Frontal cortex (tissue), 4 donors: Measurements from ENCODE around the gene CXCR4. TPM values are rescaled to one million over a fixed set of nuclear protein-coding genes. Genes with fewer than 3 reads are reported as not detected.
"Not testable (repeated sequence)": the region's sequence is repeated elsewhere in the genome, so short reads cannot be mapped to it uniquely, and the experiment has no call there.

Experiments
- DNase-seq, 2 donors: peaks; one replicate each; pipeline ENCODE4 v3.0.0; 2012; ENCODE audit warnings: low spot score in 2 of 2
- FAIRE-seq: peaks from 2 replicates; lab custom pipeline; 2012; peaks lifted over from hg19 to GRCh38; lab: Jason Lieb, UNC
- total RNA-seq: library from RNA; depleted of rRNA; stranded (reverse); fragments of >200 nt; gene quantifications from one replicate; pipeline ENCODE4 v1.2.3, GENCODE V29; 2014
- donor health status: control.
- donor health status: control.
- donor health status: control.

Gene CXCR4
- total RNA-seq, 1 donor from 2014 or later: 68.5 TPM

- DNase-seq (no peak), FAIRE-seq (no peak)
Measured at GRCh38 chr2:136116151-136116812, 1.7 kb downstream of the CXCR4 start.

- FAIRE-seq: no peak
- no peak for DNase-seq
Measured at GRCh38 chr2:136115183-136115761, 2.7 kb downstream of the CXCR4 start.

DNA sequence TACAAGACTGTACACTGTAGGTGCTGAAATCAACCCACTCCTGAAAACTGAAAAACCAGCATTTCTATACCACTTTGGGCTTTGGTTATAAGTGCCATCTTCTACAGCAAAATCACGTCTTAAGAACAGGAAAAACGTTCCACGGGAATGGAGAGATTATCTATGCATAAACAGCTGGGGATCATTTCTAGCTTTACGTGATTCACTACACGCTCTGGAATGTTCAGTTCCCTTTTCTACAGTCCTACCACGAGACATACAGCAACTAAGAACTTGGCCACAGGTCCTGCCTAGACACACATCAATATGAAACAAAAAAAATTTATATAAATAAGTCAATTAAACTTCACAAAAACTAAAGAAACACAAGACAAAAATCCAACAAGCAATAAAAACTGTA lies 3.6 kb downstream of the CXCR4 start:
- DNase-seq (no peak), FAIRE-seq (no peak)

DNA sequence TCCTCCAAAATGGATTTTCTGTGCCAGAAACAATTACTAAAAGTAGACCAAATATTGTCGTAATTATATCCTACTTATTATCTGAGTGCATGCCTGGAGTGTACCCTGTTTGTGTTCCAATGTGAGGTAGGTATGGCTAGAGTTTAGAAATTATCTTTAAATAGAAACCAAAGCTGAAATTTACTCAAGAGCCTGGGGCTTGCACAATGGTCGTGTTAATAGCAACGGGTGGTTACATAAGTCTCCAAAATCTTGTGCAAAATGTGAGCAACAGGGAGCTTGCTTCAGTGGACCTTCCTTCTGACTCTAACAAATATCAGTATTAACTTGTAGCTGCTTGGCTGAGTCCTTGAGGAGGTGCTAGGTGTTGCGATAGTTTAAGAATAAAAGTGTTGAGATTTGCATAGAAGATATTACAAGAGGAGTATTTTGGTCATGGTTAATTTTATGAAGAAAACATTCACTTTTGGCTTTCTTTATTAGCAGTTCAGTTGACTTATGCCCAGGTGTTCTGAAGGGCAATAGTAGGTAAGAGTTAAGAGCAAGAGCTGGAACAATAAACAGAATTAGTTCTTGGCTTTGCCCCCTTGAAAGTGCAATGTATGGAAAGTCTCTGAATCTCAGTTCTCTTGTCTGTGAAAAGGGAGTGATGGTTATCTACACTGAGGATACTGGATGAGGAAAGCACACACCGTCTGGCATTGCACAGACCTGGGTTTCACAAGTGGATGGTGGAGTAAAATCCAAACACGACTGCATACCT lies 4.6 kb downstream of the CXCR4 start:
- DNase-seq: no peak
- no peak for FAIRE-seq

- no peak for FAIRE-seq
- DNase-seq: peak in 1 of 2 donors; percentile 54
Measured at GRCh38 chr2:136112317-136113208, 5.4 kb downstream of the CXCR4 start.

DNA sequence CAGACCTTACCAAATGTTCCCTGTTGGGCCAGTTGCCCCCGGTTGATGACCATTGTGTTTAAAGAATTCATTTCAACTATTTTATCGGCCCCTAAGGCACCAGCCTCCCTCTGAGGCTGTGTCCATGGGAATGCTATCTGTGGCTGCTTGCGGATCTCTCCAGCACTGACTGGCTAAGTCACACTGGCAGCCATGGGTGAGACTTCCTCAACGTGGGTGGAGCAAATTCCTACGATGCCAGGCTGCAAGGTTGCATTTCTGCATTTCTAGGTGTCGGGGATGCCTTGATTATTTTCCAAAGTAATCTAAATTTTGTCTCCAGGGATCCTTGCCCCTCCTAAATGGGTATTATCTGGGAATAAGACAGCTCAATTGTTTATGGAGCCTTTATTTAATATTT lies 6.2 kb downstream of the CXCR4 start:
- DNase-seq (no peak), FAIRE-seq (no peak)

GRCh38 chr2:136110526-136110925 lies 7.4 kb downstream of the CXCR4 start:
- DNase-seq (no peak), FAIRE-seq (no peak)

DNA sequence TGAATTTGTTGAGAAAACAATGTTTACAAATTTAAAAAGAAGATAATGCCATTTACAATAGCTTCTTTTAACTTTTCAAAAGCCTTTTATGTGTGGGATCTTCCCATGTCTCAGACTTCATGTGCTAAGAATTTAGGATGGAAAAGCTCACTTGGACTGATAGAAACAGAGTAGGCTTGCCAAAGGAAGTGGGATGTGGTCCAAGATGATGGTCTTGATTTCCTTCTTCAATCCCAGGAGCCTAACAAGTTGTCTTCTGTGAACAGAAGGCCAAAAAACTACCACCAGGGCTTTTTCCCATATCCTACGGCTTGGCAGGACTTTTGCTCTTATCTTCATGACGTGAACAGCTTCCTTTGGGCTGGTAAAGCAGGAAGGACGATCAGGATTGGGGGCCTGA lies 9.5 kb downstream of the CXCR4 start:
- DNase-seq: no peak
- FAIRE-seq: no peak

DNA sequence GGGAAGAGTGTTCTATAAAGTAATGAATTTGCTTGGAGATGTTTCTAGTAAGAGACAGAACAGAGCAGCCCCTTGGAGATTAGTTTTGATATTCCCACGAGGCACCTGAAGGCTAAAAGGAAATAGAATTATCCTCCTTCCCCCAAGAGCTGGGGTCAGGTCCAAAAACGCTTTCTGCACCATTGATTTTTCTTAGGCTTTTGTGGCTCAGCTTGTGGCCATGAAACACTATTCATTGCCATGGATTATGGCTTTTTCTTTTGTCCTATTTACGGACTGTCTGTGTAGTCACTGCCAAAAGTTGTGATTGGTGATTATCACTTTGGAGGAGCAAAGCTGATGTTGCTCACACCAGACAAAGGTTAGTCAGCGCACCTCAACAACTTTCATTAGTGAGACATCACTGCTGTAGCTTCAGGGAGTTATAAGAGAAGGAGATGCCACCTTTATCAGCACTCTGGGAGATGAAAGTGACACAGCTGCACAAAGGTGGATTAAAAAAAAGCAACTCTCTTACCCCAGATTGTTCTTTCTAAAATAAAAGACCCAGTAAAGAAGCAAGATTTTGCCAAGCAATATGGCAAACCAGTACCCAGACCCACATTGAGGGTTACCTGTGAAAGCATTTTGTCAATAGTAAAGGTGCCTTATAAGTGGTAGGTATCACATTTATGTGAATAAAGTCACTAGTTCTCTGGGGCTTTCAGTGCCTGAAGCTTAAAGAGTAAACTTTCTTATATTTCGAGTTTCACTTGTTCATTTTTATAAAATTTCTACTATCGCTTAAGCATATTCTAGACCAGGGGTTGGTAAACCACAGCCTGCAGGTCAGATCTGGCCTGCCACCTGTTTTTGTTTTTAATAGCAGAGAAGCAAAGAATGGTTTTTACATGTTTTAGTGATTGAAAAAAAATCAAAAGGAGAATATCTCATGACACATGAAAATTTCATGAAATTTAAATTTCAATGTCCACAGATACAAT lies 10.6 kb downstream of the CXCR4 start:
- FAIRE-seq (no peak), DNase-seq (no peak)

DNA sequence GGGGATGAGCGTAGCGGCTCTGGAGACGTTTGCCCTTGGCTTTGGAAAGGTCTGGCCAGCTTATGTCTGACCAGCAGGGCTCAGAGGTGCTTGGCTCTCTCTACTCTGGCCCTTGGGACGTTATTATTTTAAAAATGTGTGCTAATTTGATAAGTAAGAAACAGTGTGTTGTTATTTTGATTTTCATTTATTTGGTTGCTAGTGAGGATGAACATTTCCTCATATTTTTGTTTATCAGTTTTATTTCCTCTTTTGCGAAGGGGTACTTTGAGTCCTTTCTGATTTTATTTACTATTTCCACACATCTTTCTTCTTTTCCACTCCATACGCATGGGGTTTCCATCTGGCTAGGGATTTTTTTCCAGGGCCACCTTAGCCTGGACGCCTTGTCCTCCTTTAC lies 11.4 kb downstream of the CXCR4 start:
- DNase-seq (no peak), FAIRE-seq (no peak)

GRCh38 chr2:136104977-136105376 lies 13.0 kb downstream of the CXCR4 start:
- no peak for DNase-seq
- no peak for FAIRE-seq

- DNase-seq: no peak
- FAIRE-seq: no peak
Measured at GRCh38 chr2:136101042-136101441, 16.9 kb downstream of the CXCR4 start.

DNA sequence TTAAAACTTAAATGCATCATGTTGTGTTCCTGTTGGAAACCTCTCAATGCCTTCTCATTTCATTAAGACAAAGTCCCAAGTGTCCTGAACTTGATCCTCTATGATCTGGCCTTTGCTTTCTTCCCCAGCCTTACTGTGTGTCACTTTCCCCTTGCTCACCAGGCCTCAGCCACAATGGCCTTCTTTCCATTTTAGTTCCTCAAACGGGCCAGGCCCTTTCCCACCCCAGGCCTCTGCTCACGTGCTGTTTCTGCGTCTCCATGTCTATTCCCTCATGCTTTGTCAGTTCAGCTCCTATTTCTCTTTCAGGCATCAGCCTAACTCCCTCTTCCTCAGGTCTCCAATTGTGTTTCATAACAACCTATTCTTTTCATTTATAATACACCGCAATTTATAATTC lies 19.5 kb downstream of the CXCR4 start:
- no peak for DNase-seq
- no peak for FAIRE-seq

GRCh38 chr2:136093583-136093982 lies 24.4 kb downstream of the CXCR4 start:
- no peak for DNase-seq

DNA sequence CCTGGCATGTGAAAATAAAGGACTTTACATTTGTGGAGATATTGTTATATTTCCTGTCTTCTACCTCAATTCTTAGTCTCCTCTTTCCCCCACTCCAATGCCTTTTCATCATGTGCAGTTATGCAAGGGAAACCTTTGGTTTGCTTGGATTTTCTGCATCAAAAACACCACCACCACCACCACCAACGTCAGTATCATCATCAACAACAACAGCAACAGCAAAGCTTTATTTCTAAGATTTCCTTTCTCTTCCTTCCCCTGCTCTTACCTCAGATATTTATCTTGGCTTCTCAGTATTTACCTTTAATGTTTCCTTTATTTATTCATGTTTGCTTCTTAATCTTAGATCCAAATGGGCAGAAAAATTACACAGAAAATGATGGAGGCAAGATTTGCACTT lies 26.1 kb downstream of the CXCR4 start:
- no peak for FAIRE-seq

More at GRCh38 chr2:136093583-136093982, 24.4 kb downstream of the CXCR4 start:
- no peak for FAIRE-seq

DNA sequence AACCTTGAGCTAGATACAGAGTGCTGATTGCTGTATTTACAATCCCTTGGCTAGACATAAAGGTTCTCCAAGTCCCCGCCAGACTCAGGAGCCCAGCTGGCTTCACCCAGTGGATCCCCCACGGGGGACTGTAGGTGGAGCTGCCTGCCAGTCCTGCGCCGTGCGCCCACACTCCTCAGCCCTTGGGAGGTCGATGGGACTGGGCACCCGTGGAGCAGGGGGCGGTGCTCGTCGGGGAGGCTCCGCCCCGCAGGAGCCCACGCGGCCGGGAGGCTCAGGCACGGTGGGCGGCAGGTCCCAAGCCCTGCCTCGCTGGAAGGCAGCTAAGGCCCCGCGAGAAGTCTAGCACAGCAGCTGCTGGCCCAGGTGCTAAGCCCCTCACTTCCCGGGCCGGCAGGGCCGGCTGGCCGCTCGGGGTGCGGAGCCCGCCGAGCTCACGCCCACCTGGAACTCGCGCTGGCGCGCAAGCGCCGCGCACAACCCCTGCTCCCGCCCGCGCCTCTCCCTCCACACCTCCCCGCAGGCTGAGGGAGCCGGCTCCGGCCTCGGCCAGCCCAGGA lies 30.0 kb downstream of the CXCR4 start:
- not testable (repeated sequence) for DNase-seq, FAIRE-seq

More for the DNA sequence above, 26.1 kb downstream of the CXCR4 start:
- DNase-seq: no peak

- no peak for DNase-seq
- no peak for FAIRE-seq
Measured at GRCh38 chr2:136086253-136087016, 31.5 kb downstream of the CXCR4 start.
